Gastroesophageal sphincter (tissue), 3 donors: Measurements from ENCODE around the gene NFASC.

Source experiments
- EP300 ChIP-seq: sonication (generic); formaldehyde crosslinking; IDR thresholded peaks from one replicate; pipeline ENCODE4 v1.6.1; 2017; ENCODE audit warnings: antibody characterized with exemption, mild to moderate bottlenecking
- POLR2A ChIP-seq, 2 donors: fragments of 450-650 bp; IDR thresholded peaks; one replicate each; pipeline ENCODE4 v1.6.1; 2017; ENCODE audit warnings: antibody characterized with exemption in 2 of 2, mild to moderate bottlenecking in 2 of 2, moderate library complexity in 1 of 2
- POLR2AphosphoS5 ChIP-seq: sonication (generic); formaldehyde crosslinking; IDR thresholded peaks from one replicate; pipeline ENCODE4 v1.6.1; 2017; ENCODE audit warnings: antibody characterized with exemption
- TF ChIP-seq, protein P1 (sequence below), 4 experiments: fragments of 200-600 bp in 2 of 4; fragments of 450-650 bp in 2 of 4; sonication (generic) in 1 of 4; IDR thresholded peaks; one replicate each; pipeline ENCODE4 v1.5.1; 2017 to 2019; ENCODE audit warnings: antibody characterized with exemption in 4 of 4, mild to moderate bottlenecking in 2 of 4, moderate library complexity in 2 of 4

DNA sequence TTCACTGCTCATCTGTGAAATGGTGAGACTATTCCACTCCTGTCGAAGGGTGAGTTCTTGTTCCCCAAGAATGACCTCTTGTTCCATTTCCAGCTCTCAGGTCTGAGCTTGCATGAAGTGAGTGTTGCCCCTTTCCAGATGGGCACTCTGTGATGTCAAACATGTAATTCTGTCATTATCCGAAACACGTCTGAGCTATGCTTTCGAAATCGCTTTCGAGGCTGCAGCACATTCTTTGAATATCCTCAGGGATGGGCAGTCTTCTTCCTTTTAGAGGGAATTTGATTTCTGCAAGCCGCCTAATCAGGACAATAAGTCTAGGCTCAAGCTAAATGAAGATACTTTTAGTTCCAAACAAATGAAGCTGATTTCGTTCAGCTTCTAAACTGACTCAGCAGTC lies 15.1 kb downstream of the NFASC start:
- TF ChIP-seq, protein P1, sequence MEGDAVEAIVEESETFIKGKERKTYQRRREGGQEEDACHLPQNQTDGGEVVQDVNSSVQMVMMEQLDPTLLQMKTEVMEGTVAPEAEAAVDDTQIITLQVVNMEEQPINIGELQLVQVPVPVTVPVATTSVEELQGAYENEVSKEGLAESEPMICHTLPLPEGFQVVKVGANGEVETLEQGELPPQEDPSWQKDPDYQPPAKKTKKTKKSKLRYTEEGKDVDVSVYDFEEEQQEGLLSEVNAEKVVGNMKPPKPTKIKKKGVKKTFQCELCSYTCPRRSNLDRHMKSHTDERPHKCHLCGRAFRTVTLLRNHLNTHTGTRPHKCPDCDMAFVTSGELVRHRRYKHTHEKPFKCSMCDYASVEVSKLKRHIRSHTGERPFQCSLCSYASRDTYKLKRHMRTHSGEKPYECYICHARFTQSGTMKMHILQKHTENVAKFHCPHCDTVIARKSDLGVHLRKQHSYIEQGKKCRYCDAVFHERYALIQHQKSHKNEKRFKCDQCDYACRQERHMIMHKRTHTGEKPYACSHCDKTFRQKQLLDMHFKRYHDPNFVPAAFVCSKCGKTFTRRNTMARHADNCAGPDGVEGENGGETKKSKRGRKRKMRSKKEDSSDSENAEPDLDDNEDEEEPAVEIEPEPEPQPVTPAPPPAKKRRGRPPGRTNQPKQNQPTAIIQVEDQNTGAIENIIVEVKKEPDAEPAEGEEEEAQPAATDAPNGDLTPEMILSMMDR (IDR thresholded peaks at IDR 0.05), result no peak
- TF ChIP-seq POLR2A (IDR thresholded peaks at IDR 0.05), result no peak
- TF ChIP-seq EP300, result no peak
- TF ChIP-seq POLR2AphosphoS5, result peak; percentile 14
